WTC11 (cell line): ENCODE measurements around the gene RPTN. TPM values are rescaled to one million over a fixed set of nuclear protein-coding genes. Genes with fewer than 3 reads are reported as not detected.

ENCODE experiments used
- ATAC-seq: fragments of 200-7000 bp; cut with Tn5 transposase; 2 replicates; pipeline ENCODE4 v1.10.0; 2021; ENCODE audit warnings: mild to moderate bottlenecking, moderate library complexity
- CTCF ChIA-PET: fragments of 300-600 bp; sonication (Branson Sonifier 250); formaldehyde crosslinking; loops from one replicate; lab custom pipeline; 2021; ENCODE audit warnings: antibody characterized with exemption; lab: Charles Lee
- POLR2A ChIA-PET: fragments of 350-600 bp; sonication (Branson Sonifier 250); formaldehyde crosslinking; loops from one replicate; lab custom pipeline; 2021; ENCODE audit warnings: antibody characterized with exemption; lab: Charles Lee
- DNase-seq: peaks from one replicate; pipeline ENCODE4 v3.0.0; 2021; ENCODE audit warnings: low spot score
- H3K27ac Mint-ChIP-seq: 2 replicates; pipeline ENCODE4 v1.8.0; 2021; ENCODE audit warnings: mixed read lengths
- H3K27me3 Mint-ChIP-seq: 2 replicates; pipeline ENCODE4 v1.8.0; 2021; ENCODE audit warnings: low read depth, mild to moderate bottlenecking, moderate library complexity, mixed read lengths
- H3K36me3 Mint-ChIP-seq: 2 replicates; pipeline ENCODE4 v1.8.0; 2021; ENCODE audit warnings: mixed read lengths
- H3K4me1 Mint-ChIP-seq: 2 replicates; pipeline ENCODE4 v1.8.0; 2022; ENCODE audit warnings: mixed read lengths
- H3K4me3 Mint-ChIP-seq: 2 replicates; pipeline ENCODE4 v1.8.0; 2021; ENCODE audit warnings: mild to moderate bottlenecking, moderate library complexity, mixed read lengths
- H3K9me3 Mint-ChIP-seq: 2 replicates; pipeline ENCODE4 v1.8.0; 2021; ENCODE audit warnings: mixed read lengths
- AFF4 ChIP-seq: sonication (generic); formaldehyde crosslinking; IDR thresholded peaks from 2 replicates; pipeline ENCODE4 v1.8.1; 2023; ENCODE audit warnings: mild to moderate bottlenecking, missing genetic modification reagents, borderline replicate concordance
- ARID4B ChIP-seq: sonication (generic); formaldehyde crosslinking; IDR thresholded peaks from 2 replicates; pipeline ENCODE4 v1.8.0; 2023; ENCODE audit warnings: missing genetic modification reagents, mild to moderate bottlenecking, borderline replicate concordance
- JAZF1 ChIP-seq: fragments of 250-450 bp; sonication (Bioruptor Pico); IDR thresholded peaks from 2 replicates; pipeline ENCODE4 v1.9.0; 2021; ENCODE audit warnings: moderate library complexity, mild to moderate bottlenecking, inconsistent platforms
- TCF7 ChIP-seq: sonication (generic); formaldehyde crosslinking; IDR thresholded peaks from 2 replicates; pipeline ENCODE4 v1.8.0; 2022; ENCODE audit warnings: mild to moderate bottlenecking, low read depth, missing genetic modification reagents, moderate library complexity
- TEAD4 ChIP-seq: sonication (generic); formaldehyde crosslinking; IDR thresholded peaks from 2 replicates; pipeline ENCODE4 v1.8.0; 2022; ENCODE audit warnings: mild to moderate bottlenecking, missing genetic modification reagents
- total RNA-seq: library from RNA; stranded (reverse); gene quantifications from 3 replicates; pipeline ENCODE4 v1.2.3, GENCODE V29; 2021
- TF ChIP-seq, protein P1 (sequence below): fragments of 250-450 bp; sonication (Bioruptor Pico); IDR thresholded peaks from 2 replicates; pipeline ENCODE4 v1.9.0; 2021; ENCODE audit warnings: moderate library complexity, mild to moderate bottlenecking, inconsistent platforms, borderline replicate concordance
- TF ChIP-seq, protein P2 (sequence below): sonication (generic); formaldehyde crosslinking; IDR thresholded peaks from 2 replicates; pipeline ENCODE4 v1.8.1; 2023; ENCODE audit warnings: mild to moderate bottlenecking, missing genetic modification reagents, moderate library complexity
- TF ChIP-seq, protein P3 (sequence below): sonication (generic); formaldehyde crosslinking; IDR thresholded peaks from 2 replicates; pipeline ENCODE4 v1.8.1; 2023; ENCODE audit warnings: mild to moderate bottlenecking, moderate library complexity, missing genetic modification reagents

Gene RPTN
- total RNA-seq, 1 experiment from 2014 or later = not detected

- no peak overlapping the region for H3K4me3 Mint-ChIP-seq
- DNase-seq (no peak), ATAC-seq (no peak)
- peaks cover 89% of the 10 kb centered on the region for H3K9me3 Mint-ChIP-seq
- TF ChIP-seq TCF7 (CRISPR knock-in tag) (no peak), TEAD4 (CRISPR knock-in tag) (no peak)
- TF ChIP-seq, protein P1, sequence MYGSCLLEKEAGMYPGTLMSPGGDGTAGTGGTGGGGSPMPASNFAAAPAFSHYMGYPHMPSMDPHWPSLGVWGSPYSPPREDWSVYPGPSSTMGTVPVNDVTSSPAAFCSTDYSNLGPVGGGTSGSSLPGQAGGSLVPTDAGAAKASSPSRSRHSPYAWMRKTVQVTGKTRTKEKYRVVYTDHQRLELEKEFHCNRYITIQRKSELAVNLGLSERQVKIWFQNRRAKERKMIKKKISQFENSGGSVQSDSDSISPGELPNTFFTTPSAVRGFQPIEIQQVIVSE = no peak
- H3K4me1 Mint-ChIP-seq = no peaks in the 10 kb centered on the region
- ChIA-PET CTCF (no interaction called here), POLR2A (no interaction called here)
- peaks cover 25% of the 10 kb centered on the region for H3K36me3 Mint-ChIP-seq
- no peak overlapping the region for H3K27ac Mint-ChIP-seq
- H3K27me3 Mint-ChIP-seq = peaks cover 14% of the 10 kb centered on the region
These were observed 6.5 kb upstream of the RPTN start for GRCh38 chr1:152165286-152166077.

GRCh38 chr1:152164517-152165136, 5.6 kb upstream of the RPTN start:
- H3K27ac Mint-ChIP-seq = no peak overlapping the region
- H3K36me3 Mint-ChIP-seq = peaks cover 27% of the 10 kb centered on the region
- peaks cover 14% of the 10 kb centered on the region for H3K27me3 Mint-ChIP-seq
- POLR2A ChIA-PET = no interaction called here
- H3K4me3 Mint-ChIP-seq = no peak overlapping the region
- CTCF ChIA-PET = interaction anchor here (0.6 kb wide), 1 partner anchor 693 kb away, joined by 3 read pairs; no protein-coding TSS in a partner anchor
- peaks cover 88% of the 10 kb centered on the region for H3K9me3 Mint-ChIP-seq
- DNase-seq (no peak), ATAC-seq (no peak)
- no peak for TF ChIP-seq AFF4 (CRISPR knock-in tag)
- TF ChIP-seq, protein P2, sequence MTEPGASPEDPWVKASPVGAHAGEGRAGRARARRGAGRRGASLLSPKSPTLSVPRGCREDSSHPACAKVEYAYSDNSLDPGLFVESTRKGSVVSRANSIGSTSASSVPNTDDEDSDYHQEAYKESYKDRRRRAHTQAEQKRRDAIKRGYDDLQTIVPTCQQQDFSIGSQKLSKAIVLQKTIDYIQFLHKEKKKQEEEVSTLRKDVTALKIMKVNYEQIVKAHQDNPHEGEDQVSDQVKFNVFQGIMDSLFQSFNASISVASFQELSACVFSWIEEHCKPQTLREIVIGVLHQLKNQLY (CRISPR knock-in tag) = no peak
- TF ChIP-seq, protein P3, sequence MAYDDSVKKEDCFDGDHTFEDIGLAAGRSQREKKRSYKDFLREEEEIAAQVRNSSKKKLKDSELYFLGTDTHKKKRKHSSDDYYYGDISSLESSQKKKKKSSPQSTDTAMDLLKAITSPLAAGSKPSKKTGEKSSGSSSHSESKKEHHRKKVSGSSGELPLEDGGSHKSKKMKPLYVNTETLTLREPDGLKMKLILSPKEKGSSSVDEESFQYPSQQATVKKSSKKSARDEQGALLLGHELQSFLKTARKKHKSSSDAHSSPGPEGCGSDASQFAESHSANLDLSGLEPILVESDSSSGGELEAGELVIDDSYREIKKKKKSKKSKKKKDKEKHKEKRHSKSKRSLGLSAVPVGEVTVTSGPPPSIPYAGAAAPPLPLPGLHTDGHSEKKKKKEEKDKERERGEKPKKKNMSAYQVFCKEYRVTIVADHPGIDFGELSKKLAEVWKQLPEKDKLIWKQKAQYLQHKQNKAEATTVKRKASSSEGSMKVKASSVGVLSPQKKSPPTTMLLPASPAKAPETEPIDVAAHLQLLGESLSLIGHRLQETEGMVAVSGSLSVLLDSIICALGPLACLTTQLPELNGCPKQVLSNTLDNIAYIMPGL (CRISPR knock-in tag) = no peak
- TF ChIP-seq JAZF1 = no peak
- TF ChIP-seq ARID4B (CRISPR knock-in tag) = no peak
- H3K4me1 Mint-ChIP-seq = no peaks in the 10 kb centered on the region
